Measurements from ENCODE around the gene SH3RF3. TPM values are rescaled to one million over a fixed set of nuclear protein-coding genes. Genes with fewer than 3 reads are reported as not detected.
A peak's percentile ranks its signal among the peaks of the same experiment; 100 is the strongest.

SH3RF3 gene
- total RNA-seq, 1 donor from 2014 or later, result 59.5 TPM

DNA sequence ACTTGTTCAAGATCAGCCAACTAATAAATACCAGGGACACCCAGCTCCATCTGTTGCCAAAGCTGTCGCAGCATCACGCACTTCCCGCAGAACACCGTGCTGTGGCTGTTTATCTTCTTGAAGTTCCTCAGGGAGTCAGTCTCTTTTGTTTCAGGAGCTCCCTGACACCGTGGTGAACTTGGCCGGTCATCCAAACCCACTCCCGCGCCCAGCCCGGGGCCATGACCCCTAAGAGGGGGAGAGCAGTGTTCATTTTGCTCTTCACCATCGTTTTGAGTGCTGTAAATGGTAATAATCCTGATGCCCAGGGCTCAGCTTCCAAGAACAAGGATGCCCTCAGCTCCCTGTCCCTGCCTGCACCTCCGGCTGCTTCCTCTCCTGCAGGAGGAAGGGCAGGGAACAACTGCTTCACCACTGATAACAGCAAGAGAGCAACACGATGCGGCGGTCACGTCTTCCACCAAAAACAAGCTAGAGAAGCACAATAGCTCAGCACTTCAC is 353.4 kb downstream of the SH3RF3 start:
- Mint-ChIP-seq H3K9me3 (ENCODE audit: low read depth) (no peaks in the 10 kb centered on the region), H3K4me1 (ENCODE audit: low read depth) (peaks cover 91% of the 10 kb centered on the region), H3K4me3 (ENCODE audit: unreplicated experiment) (no peak overlapping the region), H3K27me3 (ENCODE audit: low read depth) (no peaks in the 10 kb centered on the region), H3K27ac (ENCODE audit: unreplicated experiment) (peak overlapping the region; percentile 88), H3K36me3 (ENCODE audit: low read depth) (peaks cover 19% of the 10 kb centered on the region)
- TF ChIP-seq, protein P1, sequence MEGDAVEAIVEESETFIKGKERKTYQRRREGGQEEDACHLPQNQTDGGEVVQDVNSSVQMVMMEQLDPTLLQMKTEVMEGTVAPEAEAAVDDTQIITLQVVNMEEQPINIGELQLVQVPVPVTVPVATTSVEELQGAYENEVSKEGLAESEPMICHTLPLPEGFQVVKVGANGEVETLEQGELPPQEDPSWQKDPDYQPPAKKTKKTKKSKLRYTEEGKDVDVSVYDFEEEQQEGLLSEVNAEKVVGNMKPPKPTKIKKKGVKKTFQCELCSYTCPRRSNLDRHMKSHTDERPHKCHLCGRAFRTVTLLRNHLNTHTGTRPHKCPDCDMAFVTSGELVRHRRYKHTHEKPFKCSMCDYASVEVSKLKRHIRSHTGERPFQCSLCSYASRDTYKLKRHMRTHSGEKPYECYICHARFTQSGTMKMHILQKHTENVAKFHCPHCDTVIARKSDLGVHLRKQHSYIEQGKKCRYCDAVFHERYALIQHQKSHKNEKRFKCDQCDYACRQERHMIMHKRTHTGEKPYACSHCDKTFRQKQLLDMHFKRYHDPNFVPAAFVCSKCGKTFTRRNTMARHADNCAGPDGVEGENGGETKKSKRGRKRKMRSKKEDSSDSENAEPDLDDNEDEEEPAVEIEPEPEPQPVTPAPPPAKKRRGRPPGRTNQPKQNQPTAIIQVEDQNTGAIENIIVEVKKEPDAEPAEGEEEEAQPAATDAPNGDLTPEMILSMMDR (IDR thresholded peaks at IDR 0.05), result no peak
- peak; percentile 42 for DNase-seq (ENCODE audit: low spot score)

DNA sequence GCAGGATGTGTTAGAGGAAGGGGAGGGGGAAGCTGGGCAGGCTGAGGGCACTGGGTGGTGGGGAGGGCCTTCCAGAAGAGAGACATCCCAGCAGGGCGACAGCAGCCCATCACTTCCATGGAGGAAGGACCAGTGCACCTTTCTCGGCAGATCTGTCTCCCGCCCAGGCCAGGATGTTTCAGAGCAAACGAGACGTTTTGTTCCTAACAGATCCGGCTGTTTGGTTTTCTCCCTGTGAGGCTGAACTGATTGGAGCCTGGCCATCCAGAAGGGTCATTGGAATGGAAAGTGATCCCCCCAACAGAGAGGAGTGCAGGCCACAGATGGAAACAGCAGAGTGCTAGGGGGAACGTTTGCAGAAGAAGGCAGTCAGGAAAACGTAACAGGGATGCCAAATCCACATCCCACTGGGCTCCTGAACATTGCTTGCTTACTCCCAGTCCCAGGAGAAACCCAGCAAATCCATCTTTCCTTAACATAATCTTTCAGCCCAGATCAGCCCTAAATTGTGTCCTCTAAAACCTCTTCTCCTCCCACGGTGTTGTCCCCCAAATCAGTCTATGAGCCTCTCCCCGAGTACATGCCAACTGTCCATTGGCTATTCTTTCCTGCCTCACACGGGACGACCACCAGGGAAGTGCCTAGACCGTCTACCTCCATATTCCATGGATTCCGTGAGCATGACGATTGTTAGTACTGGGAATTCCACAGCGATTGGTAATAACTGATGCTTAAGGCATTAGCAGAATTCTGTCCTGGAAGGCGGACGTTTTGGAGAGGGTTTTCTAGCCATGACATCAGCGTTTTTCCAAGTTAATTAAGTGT is 357.9 kb downstream of the SH3RF3 start:
- peaks cover 17% of the 10 kb centered on the region for H3K36me3 Mint-ChIP-seq (ENCODE audit: low read depth)
- no peak overlapping the region for H3K4me3 Mint-ChIP-seq (ENCODE audit: unreplicated experiment)
- DNase-seq (ENCODE audit: low spot score), result peak; percentile 81
- H3K27ac Mint-ChIP-seq (ENCODE audit: unreplicated experiment), result peak overlapping the region; percentile 99
- TF ChIP-seq, protein P1 (IDR thresholded peaks at IDR 0.05), result peak; percentile 40
- H3K27me3 Mint-ChIP-seq (ENCODE audit: low read depth), result no peaks in the 10 kb centered on the region
- no peaks in the 10 kb centered on the region for H3K9me3 Mint-ChIP-seq (ENCODE audit: low read depth)
- H3K4me1 Mint-ChIP-seq (ENCODE audit: low read depth), result peaks cover 68% of the 10 kb centered on the region

DNA sequence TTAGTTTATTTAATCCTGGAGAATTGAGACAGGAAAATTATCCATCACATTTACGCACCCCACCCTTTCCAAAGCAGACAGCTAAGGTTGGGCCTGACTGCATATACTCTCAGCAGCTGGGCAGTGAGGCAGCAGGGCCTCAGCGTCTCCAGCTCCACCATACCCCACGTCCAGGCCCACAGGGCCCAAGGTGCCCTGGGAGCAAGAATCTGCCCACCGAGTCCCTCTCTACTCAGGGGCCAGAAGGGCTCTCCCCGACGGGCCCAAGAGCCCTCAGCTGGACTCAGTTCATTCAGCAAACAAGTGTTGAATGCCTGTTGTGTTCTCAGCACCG is 358.5 kb downstream of the SH3RF3 start:
- DNase-seq (ENCODE audit: low spot score), result peak; percentile 77
- no peaks in the 10 kb centered on the region for H3K27me3 Mint-ChIP-seq (ENCODE audit: low read depth)
- H3K4me1 Mint-ChIP-seq (ENCODE audit: low read depth), result peaks cover 62% of the 10 kb centered on the region
- H3K9me3 Mint-ChIP-seq (ENCODE audit: low read depth), result no peaks in the 10 kb centered on the region
- TF ChIP-seq, protein P1 (IDR thresholded peaks at IDR 0.05), result no peak
- H3K27ac Mint-ChIP-seq (ENCODE audit: unreplicated experiment), result peak overlapping the region; percentile 99
- H3K36me3 Mint-ChIP-seq (ENCODE audit: low read depth), result peaks cover 17% of the 10 kb centered on the region
- no peak overlapping the region for H3K4me3 Mint-ChIP-seq (ENCODE audit: unreplicated experiment)

DNA sequence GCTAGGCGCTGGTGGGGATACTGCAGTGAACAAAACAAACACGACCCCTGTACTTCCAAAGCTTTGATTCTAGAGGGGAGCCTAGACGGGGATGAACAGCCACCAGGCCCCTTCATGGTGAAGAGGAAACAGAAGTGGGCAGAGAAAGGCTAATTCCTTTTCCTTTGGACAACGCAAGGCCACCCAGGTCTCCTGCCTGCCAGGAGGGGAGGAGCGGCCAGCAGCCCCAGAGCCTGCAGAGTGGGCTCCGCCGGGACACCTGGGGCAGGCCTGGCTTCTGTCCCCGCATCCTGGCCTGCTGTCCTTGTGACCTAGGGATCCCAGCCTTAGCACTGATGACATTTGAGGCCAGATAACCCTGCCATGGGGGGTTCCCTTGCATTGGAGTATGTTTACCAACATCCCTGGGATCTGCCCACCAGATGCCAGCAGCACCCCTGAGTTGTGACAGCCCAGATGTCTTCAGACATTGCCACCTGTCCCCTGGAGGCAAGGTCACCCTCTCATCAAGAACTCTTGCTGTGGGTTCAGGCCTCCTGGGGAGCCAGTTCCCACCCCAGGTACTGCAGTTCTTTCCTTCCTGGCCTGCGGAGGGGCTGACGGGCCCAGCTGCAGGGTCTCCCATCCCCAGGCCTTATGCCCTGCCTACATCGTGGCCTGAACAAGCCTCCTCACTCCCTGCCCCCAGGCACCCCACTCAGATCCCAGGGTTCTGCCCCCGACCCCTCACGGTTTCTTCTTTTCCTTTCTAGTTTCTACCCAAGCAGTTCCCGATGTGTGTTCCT is 359.1 kb downstream of the SH3RF3 start:
- H3K27ac Mint-ChIP-seq (ENCODE audit: unreplicated experiment), result peak overlapping the region; percentile 99
- no peaks in the 10 kb centered on the region for H3K27me3 Mint-ChIP-seq (ENCODE audit: low read depth)
- H3K4me3 Mint-ChIP-seq (ENCODE audit: unreplicated experiment), result peak overlapping the region; percentile 31
- peak; percentile 56 for DNase-seq (ENCODE audit: low spot score)
- peaks cover 14% of the 10 kb centered on the region for H3K36me3 Mint-ChIP-seq (ENCODE audit: low read depth)
- no peaks in the 10 kb centered on the region for H3K9me3 Mint-ChIP-seq (ENCODE audit: low read depth)
- TF ChIP-seq, protein P1 (IDR thresholded peaks at IDR 0.05), result no peak
- peaks cover 56% of the 10 kb centered on the region for H3K4me1 Mint-ChIP-seq (ENCODE audit: low read depth)

DNA sequence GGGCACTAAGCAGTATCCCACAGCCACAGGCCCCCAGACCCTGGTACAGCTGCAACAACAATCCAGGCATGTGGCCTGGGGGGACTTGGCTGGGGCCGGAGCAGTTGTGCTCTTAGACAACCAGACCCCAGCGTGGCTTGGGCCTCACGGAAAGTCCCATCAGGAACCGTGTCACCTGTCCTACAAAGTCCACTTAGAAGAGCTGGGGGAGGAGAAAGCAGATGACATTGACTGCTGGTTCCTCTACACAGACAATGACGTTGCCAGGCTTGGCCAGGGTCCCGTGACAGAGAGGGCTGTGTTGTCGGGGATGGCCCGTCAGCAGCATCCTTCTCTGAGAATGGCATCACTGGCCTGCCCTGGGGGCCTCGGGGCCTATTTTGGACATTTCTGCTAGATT is 360.3 kb downstream of the SH3RF3 start:
- Mint-ChIP-seq H3K9me3 (ENCODE audit: low read depth) (no peaks in the 10 kb centered on the region), H3K4me1 (ENCODE audit: low read depth) (peaks cover 44% of the 10 kb centered on the region), H3K27ac (ENCODE audit: unreplicated experiment) (peak overlapping the region; percentile 18), H3K27me3 (ENCODE audit: low read depth) (no peaks in the 10 kb centered on the region), H3K36me3 (ENCODE audit: low read depth) (peaks cover 14% of the 10 kb centered on the region), H3K4me3 (ENCODE audit: unreplicated experiment) (no peak overlapping the region)
- DNase-seq (ENCODE audit: low spot score), result no peak
- TF ChIP-seq, protein P1 (IDR thresholded peaks at IDR 0.05), result no peak

Measured in chondrocyte (in vitro differentiated cells).